Activated T-cell treated with anti-CD3 and anti-CD28 coated beads for 1 hour (primary cell): ENCODE results near the gene LRRC41.
A peak's percentile ranks its signal among the peaks of the same experiment; 100 is the strongest.
"Not testable (repeated sequence)": the region's sequence is repeated elsewhere in the genome, so short reads cannot be mapped to it uniquely, and the experiment has no call there.

Experiments used
- DNase-seq: peaks from one replicate; pipeline ENCODE4 v3.0.0-alpha.2; 2020; ENCODE audit warnings: low read depth

LRRC41 gene

DNA sequence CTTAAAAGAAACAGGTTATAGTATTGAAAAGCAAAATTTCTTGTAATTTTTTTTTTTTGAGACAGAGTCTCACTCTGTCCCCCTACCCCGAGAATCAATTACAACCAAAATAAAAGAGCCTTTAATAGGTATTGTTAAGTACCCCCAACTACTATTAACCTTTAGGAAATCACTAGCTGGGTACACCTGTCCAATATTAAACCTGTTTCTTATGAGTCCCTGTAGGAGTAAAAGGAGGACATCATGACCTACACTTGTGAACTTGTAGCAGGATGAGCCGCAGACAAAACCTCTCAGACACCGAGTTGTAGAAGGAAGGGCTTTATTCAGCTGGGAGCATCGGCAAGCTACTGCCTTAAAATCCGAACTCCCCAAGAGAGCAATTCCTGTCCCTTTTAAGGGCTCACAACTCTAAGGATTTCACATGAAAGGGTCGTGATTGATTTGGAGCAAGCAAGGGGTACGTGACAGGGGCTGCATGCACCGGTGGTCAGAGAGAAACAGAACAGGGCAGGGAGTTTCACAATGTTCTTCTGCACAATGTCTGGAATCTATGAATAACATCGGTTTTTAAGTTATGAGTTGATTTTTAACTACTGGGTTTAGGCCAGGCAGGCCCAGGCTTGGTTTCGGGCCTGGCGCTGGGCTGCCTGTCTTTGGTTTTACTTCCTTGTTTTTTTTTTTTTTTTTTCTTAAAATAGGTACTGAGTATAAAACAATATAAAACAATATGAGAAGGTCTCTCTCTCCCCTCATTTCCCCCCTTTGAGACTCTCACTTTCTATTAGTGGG, 22.1 kb upstream of the LRRC41 start:
- not testable (repeated sequence) for DNase-seq

DNA sequence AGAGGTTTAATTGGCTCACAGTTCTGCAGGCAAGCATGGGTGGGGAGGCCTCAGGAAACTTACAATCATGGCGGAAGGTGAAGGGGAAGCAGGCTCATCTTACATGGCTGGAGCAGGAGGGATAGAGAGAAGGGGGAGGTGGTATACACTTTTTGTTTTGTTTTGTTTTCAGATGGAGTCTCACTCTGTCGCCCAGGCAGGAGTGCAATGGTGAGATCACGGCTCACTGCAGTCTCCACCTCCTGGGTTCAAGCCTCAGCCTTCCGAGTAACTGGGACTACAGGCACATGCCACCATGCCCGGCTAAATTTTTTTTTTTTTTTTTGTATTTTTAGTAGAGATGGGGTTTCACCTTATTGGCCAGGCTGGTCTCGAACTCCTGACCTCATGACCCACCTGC, 18.8 kb upstream of the LRRC41 start:
- not testable (repeated sequence) for DNase-seq

DNA sequence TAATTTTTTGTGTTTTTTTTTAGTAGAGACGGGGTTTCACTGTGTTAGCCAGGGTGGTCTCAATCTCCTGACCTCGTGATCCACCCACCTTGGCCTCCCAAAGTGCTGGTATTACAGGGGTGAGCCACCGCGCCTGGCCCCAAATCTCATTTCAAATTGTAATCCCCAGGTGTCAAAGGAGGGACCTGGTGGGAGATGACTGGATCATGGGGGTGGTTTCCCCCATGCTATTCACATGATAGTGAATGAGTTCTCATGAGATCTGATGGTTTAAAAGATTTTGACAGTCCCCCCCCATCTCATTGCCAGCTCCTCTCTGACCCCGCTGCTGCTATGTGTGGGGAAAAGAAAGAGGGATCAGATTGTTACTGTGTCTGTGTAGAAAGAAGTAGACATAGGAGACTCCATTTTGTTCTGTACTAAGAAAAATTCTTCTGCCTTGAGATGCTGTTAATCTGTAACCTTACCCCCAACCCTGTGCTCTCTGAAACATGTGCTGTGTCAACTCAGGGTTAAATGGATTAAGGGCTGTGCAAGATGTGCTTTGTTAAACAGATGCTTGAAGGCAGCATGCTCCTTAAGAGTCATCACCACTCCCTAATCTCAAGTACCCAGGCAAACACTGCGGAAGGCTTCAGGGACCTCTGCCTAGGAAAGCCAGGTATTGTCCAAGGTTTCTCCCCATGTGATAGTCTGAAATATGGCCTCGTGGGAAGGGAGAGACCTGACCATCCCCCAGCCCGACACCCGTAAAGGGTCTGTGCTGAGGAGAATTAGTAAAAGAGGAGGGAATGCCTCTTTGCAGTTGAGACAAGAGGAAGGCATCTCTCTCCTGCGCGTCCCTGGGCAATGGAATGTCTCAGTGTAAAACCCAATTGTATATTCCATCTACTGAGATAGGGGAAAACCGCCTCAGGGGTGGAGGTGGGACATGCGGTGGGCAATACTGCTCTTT, 16.8 kb upstream of the LRRC41 start:
- DNase-seq = not testable (repeated sequence)

DNA sequence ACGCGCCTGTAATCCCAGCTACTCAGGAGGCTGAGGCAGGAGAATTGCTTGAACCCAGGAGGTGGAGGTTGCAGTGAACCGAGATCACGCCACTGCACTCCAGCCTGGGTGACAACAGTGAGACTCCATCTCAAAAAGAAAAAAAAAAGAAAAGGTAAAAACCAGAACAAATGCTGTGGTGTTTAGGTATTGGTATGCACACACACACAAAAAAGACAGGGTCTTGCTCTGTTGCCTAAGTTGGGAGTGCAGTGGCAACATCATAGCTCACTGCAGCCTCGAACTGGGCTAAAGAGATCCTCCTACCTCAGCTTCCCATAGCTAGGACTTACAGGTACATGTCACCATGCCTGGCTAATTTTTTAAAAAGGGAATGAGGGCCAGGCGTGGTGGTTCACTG, 15.9 kb upstream of the LRRC41 start:
- DNase-seq = not testable (repeated sequence)

DNA sequence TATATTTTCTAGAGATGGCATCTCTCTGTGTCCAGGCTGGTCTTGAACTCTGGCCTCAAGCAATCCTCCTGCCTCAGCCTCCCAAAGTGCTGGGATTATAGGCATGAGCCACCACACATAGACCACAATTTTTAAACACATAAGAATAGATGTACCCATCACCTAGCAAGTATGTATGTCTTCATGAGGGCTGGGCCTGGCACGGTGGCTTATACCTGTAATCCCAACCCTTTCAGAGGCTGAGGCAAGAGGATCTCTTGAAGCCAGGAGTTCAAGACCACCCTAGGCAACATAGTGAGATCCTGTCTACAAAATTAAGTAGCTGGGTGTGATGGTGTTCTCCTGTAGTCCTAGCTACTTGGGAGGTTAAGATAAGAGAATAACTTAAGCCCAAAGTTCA, 13.9 kb upstream of the LRRC41 start:
- DNase-seq = no peak

DNA sequence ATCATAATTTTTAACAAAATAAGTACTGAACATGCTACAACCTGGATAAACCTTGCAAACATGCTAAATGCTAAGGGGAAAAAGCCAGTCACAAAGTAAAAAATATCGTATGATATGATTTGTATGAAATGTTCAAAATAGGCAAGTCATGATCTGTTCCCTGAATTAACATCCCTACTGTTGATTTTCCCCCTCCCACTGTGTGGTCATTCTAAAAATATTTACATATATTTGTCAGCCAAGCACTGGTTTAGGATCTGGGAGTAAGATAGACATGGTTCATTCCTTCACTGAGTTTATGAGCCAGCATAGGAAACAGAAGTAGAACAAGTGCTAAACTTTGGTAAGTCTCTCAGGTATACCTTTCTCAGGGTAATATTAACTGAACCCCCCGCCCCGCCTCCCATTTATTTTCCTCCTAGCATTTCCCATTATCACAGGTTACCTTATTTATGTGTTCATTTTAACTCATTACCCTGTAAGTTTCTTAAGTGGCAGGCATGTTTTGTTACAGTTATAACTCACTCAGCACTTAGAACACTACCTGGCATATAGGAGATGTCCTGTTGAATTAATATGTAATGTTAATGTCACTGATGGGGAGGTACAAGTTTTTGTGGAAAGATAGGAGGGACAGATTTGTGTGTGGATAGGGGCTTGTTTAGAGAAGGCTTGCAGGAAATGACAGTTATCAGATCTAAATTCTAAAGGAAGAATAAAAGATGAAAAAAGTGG, 12.4 kb upstream of the LRRC41 start:
- DNase-seq = no peak

DNA sequence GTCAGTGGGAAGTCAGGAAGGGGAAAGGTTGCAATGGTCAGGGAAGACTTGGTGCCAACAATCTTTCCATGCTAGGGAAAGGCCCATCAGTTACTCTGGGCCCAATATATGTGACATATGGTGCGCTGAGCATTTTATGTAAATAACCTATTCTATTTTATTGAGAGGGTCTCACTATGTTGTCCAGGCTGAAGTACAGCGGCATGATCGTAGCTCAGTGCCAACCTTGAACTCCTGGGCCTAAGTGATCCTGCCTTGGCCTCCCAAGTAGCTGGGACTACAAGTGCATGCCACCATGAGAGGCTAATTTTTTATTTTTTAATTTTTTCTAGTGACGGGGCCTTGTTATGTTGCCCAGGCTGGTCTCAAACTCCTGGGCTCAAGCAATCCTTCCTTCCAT, 6.9 kb upstream of the LRRC41 start:
- no peak for DNase-seq

DNA sequence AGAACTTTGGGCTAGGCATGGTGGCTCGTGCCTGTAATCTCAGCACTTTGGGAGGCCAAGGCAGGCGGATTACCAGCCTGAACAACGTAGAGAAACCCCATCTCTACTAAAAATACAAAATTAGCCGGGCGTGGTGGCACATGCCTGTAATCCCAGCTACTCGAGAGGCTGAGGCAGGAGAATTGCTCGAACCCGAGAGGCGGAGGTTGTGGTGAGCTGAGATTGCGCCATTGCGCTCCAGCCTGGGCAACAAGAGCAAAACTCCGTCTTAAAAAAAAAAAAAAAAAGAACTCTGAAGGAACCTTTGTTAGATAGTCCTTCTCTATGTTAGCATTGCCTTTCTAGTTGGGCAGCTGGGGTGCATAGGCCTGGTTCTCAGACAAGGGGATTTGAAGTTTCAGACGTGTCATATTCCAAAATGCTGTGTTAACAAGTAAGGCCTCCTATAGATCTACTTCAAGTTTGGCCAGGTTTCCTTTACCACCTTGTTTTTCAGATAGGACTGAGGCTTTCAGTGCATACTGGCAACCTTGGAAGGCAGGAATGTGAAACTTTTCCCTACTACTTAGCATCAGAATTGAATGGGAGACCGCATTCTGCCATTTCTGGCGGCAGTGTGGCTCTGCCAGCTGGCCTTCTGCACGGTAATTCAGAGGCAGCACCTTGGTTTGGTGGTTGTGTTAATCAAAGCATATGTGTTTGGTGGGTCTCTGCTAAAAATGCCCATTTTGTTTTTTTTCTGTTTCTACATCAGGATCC, 6.2 kb upstream of the LRRC41 start:
- DNase-seq = no peak

DNA sequence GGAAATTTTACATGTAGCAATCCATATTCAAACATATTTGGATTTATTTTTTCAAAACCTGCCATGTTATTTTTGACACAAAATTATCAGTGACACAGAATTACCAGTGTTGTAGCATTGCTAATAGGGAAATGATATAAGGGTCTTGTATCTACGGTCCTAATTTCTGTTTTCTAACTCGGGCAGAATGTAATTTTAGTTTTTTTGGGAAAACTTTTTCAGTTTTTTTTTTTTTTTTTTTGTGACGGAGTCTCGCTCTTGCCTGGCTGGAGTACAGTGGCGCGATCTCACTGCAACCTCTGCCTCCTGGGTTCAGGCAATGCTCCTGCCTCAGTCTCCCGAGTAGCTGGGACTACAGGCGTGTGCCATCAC, 2.7 kb upstream of the LRRC41 start:
- no peak for DNase-seq

DNA sequence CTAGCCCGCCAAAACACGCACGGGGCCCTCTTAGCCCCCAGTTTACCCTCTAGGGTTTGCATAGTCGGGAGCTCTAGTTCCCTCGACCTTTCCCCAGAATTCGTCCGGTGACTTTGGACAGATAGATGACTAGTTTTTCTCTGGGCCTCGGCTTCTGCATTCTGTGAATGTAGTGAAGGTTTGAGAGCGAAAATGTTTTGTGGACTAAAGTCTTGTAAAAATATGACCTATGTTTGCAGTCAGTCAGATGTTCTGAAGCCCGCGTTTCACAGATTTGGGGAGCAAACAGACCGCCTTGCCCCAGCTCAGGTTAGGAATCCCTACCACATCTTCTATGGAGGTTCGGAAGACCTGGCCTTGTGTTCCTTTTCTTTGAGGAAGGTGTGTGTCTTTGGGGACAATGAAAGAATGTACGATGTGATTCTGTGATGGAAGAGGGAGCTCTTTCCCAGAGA, 483 bp upstream of the LRRC41 start:
- DNase-seq = no peak

DNA sequence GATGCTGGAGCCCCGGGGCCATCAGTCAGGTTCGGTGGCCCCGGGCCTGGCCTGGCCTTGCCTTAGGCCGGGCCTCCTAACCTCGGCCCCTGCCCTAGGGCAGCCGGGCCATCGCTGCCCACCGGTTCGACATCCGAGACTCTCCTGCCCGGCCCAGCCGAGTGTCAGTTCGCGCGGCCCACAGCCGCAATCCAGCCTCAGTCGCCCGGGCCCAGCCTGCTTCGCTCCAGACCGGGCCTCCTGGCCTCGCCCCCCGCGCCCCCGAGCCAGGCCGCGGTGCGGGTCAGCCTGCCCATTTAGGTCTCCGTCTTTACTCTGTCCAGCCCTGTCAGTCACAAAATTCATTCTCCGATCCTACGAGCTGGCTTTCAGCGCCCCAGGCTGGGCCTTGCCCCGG, 777 bp downstream of the LRRC41 start:
- peak; percentile 12 for DNase-seq

DNA sequence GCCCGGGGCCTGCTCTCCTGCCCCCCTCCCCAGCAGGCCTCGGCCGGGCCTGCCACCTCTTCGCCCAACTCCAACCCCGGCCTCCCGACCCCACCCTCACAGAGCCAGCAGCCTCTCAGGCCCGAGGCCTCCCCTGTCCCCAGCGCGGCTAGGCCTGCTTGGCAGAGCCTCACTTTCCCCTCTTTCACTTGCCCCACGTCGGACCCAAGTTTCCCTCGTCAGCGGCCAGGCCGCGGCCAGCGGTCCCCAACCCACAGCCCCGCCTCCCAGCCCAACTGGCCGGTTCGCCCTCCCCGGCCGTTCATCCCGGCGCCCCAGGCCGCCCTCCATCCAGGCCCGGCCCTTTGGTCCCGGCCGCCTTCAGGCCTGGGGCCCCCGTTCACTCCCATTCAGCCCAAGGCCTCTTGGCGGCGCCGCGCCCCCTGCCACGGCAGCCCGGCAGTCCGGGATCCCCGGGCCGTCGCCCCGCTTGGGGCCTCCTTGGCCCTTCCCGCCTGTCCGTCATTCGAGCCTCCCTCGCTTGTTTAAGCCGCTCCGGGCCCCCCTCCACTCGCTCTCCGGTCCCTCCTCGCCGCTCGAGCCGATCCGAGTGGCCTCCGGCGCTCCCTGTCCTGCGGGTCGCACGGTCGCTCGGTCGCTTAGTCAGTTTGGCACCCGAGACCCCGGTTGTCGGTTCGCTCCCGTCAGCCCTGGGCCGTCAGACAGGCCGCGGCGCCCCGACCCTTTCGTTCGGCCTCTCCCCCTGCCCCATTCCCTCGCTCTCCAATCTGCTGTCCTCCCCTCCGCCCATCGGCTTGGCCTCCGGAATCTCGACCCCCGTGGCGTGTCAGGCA, 1.4 kb downstream of the LRRC41 start:
- peak; percentile 33 for DNase-seq

DNA sequence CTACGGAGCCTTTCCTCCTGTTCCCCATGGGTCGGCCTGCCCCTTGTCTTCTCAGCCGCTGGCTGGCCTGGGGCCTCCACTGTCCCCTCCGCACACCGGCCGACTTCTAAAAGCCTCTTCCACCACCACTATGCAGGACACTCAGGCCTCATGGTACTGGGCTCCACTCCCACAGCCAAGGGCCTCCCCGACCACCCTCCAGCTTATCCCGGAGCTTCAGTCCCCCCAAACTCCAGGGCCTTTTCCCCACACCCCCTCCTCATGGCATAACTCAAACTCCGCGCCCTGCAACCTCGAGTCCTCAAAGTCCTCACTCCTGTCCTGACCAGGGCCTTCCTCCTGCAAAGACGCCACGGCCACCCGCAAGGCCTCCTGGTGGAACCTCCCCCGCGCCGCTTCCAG, 2.0 kb downstream of the LRRC41 start:
- no peak for DNase-seq

DNA sequence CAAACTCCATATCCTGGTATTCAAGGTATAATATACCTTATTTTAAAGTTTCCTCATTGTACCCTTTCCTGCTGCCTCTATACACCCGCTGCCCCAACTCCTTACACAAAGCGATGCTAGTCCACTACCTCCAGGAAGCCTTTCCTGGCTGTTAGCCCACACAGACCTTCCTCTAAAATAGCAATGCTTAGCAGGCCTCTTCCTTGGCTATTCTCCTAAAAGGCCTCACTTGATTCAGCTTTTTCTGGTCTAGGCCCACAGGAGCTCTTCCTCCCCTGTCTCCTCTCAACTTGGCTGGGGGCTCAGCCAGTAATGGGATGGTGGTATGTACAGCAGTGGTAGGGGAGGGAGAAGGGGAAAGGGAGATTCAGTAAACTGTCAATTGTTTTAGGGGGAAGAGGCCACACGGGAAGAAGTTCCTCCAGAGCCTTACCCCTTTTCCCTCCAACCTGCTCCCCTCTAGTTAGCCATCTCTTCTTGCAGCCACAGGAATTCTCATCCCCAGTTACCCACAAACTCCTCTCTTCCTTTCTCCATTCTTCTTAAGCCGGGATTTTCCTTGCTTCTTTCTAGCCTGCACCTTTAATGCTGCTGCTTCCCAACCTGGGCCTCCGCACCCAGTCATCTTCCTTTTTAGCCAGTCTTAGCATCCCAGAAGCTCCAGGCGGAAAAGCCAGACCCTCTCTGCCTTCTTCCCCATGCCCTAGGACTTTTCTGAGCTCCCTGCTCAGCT, 2.6 kb downstream of the LRRC41 start:
- no peak for DNase-seq

DNA sequence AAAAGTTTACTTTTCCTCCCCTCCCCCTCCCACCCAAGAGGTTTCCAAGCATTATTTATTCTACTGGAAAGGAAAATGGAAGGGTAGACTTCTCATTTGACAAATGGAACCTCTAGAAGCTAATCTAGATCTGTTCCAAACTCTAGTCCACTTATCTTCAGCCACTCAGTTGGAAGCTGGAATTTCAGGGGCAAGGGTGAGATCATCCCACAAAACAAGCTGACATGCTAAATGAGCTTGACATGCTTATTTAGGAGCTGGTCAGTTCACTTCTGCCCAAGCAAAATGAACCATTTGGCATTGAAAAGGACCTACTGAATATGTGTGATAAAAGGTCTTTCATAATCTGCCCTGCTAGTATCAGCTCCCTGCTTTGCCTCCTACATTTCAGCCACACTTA, 5.0 kb downstream of the LRRC41 start:
- no peak for DNase-seq

DNA sequence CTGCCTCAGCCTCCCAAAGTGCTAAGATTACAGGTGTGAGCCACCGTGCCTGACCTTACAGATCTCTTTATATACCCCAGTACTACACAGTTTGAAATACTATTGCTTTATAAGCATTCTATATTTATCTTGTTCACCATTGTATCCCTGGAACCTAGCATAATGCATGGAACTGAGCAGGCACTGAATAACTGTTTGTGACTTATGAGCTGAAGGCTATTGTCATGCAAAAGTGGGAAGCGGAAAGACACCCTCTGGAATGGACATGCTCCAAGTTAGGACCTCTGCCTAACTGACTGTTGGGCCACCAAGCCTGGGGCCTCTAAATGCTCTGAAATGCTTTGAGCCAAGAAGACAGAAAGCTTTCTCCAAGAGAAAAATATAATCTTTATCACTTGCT, 8.1 kb downstream of the LRRC41 start:
- no peak for DNase-seq

DNA sequence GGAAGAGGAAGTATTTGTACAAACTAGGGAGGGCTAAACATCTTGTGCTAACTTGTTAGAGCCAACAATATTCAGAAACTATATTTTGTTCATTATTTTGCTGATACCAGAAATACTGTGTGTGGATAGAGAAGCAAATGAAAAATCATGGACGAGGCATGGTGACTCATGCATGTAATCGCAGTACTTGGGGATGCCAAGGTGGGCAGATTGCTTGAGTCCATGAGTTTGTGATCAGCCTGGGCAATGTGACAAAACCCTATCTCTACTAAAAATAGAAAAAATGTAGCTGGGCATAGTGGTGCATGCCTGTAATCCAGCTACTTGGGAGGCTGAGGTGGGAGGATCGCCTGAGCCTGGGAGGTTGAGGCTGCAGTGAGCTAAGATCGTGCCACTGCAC, 13.4 kb downstream of the LRRC41 start:
- no peak for DNase-seq

DNA sequence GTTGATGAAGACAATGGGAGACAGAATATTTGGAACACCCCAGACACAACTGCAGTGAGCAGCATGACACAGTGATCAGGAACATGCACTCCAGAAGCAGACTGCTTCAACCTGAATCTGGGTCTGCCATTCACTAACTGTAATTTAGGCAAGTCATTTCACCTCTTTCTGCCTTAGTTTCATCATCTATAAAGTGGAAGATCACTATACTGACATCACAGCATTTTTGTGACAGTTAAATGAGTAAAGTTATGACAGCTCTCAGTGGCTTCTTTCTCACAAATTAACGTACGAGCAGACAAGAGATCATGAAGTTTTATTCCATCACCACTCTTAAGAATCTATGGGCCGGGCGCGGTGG, 14.3 kb downstream of the LRRC41 start:
- DNase-seq = no peak

DNA sequence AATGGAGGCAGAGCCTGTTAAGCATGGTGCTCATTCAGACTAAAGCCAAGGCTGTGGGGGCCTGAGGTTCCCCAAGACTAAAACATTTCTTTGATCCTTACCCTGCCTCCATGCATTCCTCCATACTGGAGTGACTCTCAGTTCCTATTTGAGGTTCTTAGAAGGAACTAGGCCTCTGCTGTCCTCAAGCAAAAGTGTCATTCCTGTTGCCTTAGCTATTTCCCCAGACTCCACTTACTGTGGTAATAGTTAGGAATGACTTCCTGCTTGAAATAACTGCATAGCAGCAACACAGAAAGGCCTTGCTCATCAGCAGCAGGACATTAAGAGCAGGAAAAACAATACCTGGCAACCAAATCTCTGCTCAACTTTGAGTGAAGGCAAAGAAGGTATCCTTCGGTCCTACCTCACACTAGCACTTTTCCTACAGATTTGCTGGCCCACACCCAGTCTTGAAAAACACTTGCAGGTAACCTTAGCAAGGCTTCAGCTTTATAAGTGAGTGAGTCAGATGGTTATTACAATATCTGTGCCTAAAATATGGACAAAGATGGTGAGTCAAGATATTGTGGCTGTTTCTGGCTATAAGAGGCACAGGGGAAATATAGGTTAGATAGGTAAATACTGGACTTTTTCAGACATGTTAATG, 14.8 kb downstream of the LRRC41 start:
- no peak for DNase-seq
